ENCODE data around the gene PCF11. TPM values are rescaled to one million over a fixed set of nuclear protein-coding genes. Genes with fewer than 3 reads are reported as not detected.

The PCF11 gene
- polyA plus RNA-seq, 1 donor from 2014 or later: 82.4 TPM

GRCh38 chr11:83139310-83139709, 17.6 kb upstream of the PCF11 start:
- Histone ChIP-seq H2AFZ (ENCODE audit: low read depth, low read length) (no peak overlapping the region), H3K9me2 (ENCODE audit: insufficient read depth, low read length) (no peaks in the 10 kb centered on the region), H3F3A (ENCODE audit: insufficient read depth, low read length, poor library complexity, severe bottlenecking) (no peaks in the 10 kb centered on the region), H3K4me2 (ENCODE audit: low read length) (no peak overlapping the region), H3K79me2 (replicated peaks; ENCODE audit: insufficient read depth, low read length) (no peaks in the 10 kb centered on the region), H3K27me3 (ENCODE audit: insufficient read depth, low read depth, low read length) (no peaks in the 10 kb centered on the region), H3K9ac (ENCODE audit: low read length) (no peak overlapping the region), H3K36me3 (ENCODE audit: insufficient read depth, low read length) (no peaks in the 10 kb centered on the region), H4K20me1 (ENCODE audit: insufficient read depth) (no peaks in the 10 kb centered on the region), H3K4me3 (ENCODE audit: low read length) (no peak overlapping the region), H3K9me3 (ENCODE audit: low read length) (no peaks in the 10 kb centered on the region), H3K27ac (ENCODE audit: low read length) (no peak overlapping the region)
- no peak for TF ChIP-seq POLR2AphosphoS5 (IDR thresholded peaks at IDR 0.05)
- TF ChIP-seq EZH2 (IDR thresholded peaks at IDR 0.05; ENCODE audit: borderline replicate concordance, insufficient read depth, low read length, poor library complexity, severe bottlenecking): no peak
- TF ChIP-seq MXI1 (conservative IDR thresholded peaks at IDR 0.05; ENCODE audit: poor library complexity, severe bottlenecking): no peak
- TF ChIP-seq TAF1 (IDR thresholded peaks at IDR 0.05; ENCODE audit: low read depth): no peak
- TF ChIP-seq REST (IDR thresholded peaks at IDR 0.05; ENCODE audit: borderline replicate concordance): no peak
- no peak for TF ChIP-seq SMC3 (conservative IDR thresholded peaks at IDR 0.05; ENCODE audit: poor library complexity)
- TF ChIP-seq RAD21 (conservative IDR thresholded peaks at IDR 0.05): no peak
- TF ChIP-seq EP300 (conservative IDR thresholded peaks at IDR 0.05; ENCODE audit: poor library complexity, severe bottlenecking): no peak
- no peak for TF ChIP-seq CTCF (IDR thresholded peaks at IDR 0.05; ENCODE audit: poor library complexity, severe bottlenecking)

- H3K79me2 ChIP-seq (replicated peaks; ENCODE audit: insufficient read depth, low read length): no peaks in the 10 kb centered on the region
- TF ChIP-seq REST (IDR thresholded peaks at IDR 0.05; ENCODE audit: borderline replicate concordance) (no peak), TAF1 (IDR thresholded peaks at IDR 0.05; ENCODE audit: low read depth) (no peak), SMC3 (conservative IDR thresholded peaks at IDR 0.05; ENCODE audit: poor library complexity) (no peak), RAD21 (conservative IDR thresholded peaks at IDR 0.05) (no peak), MXI1 (conservative IDR thresholded peaks at IDR 0.05; ENCODE audit: poor library complexity, severe bottlenecking) (no peak), POLR2AphosphoS5 (IDR thresholded peaks at IDR 0.05) (no peak), EP300 (conservative IDR thresholded peaks at IDR 0.05; ENCODE audit: poor library complexity, severe bottlenecking) (no peak)
Measured at GRCh38 chr11:83140691-83141455, 16.1 kb upstream of the PCF11 start.

More at GRCh38 chr11:83140691-83141455, 16.1 kb upstream of the PCF11 start:
- Histone ChIP-seq H3K27ac (ENCODE audit: low read length) (no peak overlapping the region), H3K9me3 (ENCODE audit: low read length) (no peaks in the 10 kb centered on the region), H3K9ac (ENCODE audit: low read length) (no peak overlapping the region), H3K36me3 (ENCODE audit: insufficient read depth, low read length) (no peaks in the 10 kb centered on the region), H3K4me3 (ENCODE audit: low read length) (no peak overlapping the region), H3F3A (ENCODE audit: insufficient read depth, low read length, poor library complexity, severe bottlenecking) (no peaks in the 10 kb centered on the region), H4K20me1 (ENCODE audit: insufficient read depth) (no peaks in the 10 kb centered on the region), H2AFZ (ENCODE audit: low read depth, low read length) (no peak overlapping the region), H3K27me3 (ENCODE audit: insufficient read depth, low read depth, low read length) (no peaks in the 10 kb centered on the region), H3K9me2 (ENCODE audit: insufficient read depth, low read length) (no peaks in the 10 kb centered on the region), H3K4me2 (ENCODE audit: low read length) (no peak overlapping the region)
